DMS79 treated with DMSO at 0.1 percent for 48 hours (cell line): ENCODE data around the gene PROCA1.
"Not testable (repeated sequence)": the region's sequence is repeated elsewhere in the genome, so short reads cannot be mapped to it uniquely, and the experiment has no call there.

Experiments used
- DNase-seq: peaks from one replicate; lab custom pipeline; 2025; lab: John Stamatoyannopoulos, UW

The PROCA1 gene

GRCh38 chr17:28744104-28744971 is 32.6 kb upstream of the PROCA1 start:
- peak; percentile 14 for DNase-seq

DNA sequence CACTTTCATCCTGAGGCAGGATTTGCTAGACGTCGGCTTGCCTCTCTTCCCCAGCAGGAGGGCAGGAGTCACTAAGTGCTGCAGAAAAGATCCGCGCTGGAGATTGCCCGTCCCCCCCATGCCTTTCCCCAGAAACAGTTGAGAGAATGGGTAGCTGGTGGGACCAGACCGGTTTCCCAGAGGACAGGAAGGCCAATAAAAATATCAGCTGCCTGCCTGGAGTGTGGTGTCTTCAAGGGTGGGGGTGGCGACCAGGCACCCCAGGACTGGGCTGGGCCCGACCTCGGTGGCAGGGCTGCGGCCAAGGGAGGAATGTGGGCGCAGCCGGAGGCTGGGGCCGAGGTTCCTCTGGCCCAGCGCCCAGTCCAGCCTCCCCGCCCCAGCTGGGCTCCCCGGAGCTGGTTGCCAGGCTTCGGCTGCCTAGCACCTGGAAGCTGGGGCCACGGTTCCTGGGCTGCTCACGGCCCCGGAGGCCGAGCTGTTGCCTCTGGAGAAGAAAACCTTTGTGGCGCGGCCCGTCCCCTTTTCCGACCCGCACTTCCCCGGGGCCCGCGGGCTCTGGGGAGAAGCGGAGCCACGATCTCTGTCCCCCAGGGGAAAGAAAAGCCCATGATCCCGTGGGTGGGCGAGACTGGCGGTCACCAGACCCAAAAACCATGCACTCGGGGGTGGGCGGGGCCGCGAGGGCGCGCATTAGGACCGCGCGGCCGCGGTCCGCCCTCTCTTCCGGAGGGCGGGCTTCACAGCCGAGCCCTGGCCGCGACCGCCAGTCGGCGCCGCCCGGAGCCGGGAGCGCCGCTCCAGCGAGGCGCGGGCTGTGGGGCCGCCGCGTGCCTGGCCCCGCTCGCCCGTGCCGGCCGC is 31.8 kb upstream of the PROCA1 start, which contains the start of gene TRAF4:
Gene TRAF4, plus strand, starts transcription at position 769 of the 861 bp plus-strand sequence. CDS start 102 bp downstream, outside the sequence.
- peak; percentile 58 for DNase-seq

- no peak for DNase-seq
Measured at GRCh38 chr17:28741358-28742349, 30.0 kb upstream of the PROCA1 start.

GRCh38 chr17:28740406-28741357 is 29.0 kb upstream of the PROCA1 start:
- DNase-seq: no peak

DNA sequence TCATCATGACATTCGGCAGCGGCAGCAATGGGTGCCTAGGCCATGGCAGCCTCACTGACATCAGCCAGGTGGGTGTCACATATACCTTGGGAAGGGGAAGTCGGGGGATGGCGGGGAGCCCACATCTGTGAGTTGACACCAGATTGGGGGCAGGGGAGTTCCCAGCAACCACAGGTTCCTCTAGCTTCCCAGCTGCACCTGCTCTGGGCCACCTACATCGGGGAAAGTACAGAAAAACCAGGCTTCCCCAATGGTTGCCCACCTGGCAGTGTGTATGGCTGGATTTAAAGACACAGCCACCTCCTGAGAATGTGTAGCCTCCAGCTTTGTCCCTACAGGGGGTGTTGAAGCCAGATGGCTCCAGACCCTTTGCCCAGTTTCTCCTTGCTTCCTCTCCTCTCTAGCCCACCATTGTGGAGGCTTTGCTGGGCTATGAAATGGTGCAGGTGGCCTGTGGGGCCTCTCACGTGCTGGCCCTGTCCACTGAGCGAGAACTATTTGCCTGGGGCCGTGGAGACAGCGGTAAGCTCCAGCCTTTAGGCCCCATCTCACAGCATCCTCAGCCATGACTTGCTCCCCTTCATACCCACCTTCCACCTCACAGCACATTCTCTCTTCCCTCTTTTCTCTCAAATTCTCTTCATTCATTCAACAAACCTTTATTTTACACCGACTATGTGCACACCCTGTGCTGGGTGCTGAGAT is 27.1 kb upstream of the PROCA1 start:
- DNase-seq: no peak

DNA sequence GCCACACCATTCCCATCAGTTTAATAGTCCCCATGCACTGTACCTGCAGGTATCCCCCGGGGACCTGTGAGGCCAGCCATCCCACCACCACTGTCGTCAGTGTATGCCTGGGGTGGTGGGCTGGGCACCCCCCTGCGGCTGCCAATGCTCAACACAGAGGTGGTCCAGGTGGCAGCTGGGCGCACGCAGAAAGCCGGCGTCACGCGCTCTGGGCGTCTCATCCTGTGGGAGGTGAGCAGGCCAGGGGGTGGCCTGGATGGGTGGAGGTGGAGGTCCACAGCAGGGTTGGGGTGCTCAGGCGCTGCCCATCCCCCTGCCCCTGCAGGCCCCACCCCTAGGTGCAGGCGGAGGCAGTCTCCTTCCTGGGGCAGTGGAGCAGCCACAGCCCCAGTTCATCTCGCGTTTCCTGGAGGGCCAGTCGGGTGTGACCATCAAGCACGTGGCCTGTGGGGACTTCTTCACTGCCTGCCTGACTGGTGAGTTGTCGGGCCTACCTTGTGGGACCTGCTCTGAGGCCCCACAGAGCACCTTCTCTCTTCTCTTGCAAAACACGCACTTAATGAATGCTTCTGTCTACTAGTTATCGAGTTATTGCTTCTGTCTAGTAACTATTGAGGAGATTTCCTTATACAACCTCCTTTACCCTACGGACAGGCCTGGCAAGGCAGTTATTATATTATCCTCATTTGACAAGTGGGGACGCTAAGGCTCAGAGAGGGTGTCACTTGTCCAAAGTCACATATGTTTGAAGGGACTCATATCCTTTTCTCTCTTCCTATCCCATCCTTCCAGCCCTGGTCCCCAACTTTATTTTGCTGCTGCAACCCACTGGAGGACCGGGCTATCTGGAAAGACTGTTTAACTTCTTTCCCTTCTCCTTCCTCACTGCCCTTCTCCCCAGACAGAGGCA is 26.3 kb upstream of the PROCA1 start:
- no peak for DNase-seq

GRCh38 chr17:28737316-28737715 is 25.6 kb upstream of the PROCA1 start:
- no peak for DNase-seq

DNA sequence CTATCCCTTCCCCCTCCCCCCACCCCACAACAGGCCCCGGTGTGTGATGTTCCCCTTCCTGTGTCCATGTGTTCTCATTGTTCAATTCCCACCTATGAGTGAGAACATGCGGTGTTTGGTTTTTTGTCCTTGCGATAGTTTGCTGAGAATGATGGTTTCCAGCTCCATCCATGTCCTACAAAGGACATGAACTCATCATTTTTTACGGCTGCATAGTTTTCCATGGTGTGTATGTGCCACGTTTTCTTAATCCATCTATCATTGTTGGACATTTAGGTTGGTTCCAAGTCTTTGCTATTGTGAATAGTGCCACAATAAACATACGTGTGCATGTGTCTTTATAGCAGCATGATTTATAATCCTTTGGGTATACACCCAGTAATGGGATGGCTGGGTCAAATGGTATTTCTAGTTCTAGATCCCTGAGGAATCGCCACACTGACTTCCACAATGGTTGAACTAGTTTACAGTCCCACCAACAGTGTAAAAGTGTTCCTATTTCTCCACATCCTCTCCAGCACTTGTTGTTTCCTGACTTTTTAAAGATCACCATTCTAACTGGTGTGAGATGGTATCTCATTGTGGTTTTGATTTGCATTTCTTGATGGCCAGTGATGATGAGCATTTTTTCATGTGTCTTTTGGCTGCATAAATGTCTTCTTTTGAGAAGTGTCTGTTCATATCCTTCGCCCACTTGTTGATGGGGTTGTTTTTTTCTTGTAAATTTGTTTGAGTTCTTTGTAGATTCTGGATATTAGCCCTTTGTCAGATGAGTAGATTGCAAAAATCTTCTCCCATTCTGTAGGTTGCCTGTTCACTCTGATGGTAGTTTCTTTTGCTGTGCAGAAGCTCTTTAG is 24.5 kb upstream of the PROCA1 start:
- not testable (repeated sequence) for DNase-seq

GRCh38 chr17:28735242-28735722 is 23.6 kb upstream of the PROCA1 start:
- DNase-seq: no peak

DNA sequence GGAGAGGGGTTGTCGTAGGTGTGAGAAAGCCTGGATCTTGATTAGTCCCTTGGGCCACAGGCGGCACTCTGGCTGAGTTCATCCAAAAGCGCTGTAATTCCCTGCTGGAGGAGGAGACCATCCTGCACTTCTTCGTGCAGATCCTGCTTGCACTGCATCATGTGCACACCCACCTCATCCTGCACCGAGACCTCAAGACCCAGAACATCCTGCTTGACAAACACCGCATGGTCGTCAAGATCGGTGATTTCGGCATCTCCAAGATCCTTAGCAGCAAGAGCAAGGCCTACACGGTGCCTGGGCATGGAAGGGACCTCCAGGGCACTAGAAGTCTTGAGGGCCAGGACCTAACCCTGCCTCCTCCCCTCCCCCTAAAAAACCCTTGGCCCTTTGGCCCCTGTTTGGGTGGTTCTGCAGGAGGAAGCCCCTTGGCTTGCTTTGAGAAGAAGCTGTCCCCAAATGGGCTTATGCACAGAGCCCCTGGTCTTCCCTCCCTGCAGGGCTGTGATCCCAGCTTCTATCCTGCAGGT is 23.1 kb upstream of the PROCA1 start:
- no peak for DNase-seq

- no peak for DNase-seq
Measured at GRCh38 chr17:28733346-28733745, 21.7 kb upstream of the PROCA1 start.

- no peak for DNase-seq
Measured at GRCh38 chr17:28729950-28730330, 18.3 kb upstream of the PROCA1 start.

- peak; percentile 84 for DNase-seq
Measured at GRCh38 chr17:28728364-28729200, 16.9 kb upstream of the PROCA1 start, which contains the start of gene NEK8. TSS of gene NEK8 (plus strand) at chr17:28728788. CDS start at chr17:28728814, 26 bp downstream.

DNA sequence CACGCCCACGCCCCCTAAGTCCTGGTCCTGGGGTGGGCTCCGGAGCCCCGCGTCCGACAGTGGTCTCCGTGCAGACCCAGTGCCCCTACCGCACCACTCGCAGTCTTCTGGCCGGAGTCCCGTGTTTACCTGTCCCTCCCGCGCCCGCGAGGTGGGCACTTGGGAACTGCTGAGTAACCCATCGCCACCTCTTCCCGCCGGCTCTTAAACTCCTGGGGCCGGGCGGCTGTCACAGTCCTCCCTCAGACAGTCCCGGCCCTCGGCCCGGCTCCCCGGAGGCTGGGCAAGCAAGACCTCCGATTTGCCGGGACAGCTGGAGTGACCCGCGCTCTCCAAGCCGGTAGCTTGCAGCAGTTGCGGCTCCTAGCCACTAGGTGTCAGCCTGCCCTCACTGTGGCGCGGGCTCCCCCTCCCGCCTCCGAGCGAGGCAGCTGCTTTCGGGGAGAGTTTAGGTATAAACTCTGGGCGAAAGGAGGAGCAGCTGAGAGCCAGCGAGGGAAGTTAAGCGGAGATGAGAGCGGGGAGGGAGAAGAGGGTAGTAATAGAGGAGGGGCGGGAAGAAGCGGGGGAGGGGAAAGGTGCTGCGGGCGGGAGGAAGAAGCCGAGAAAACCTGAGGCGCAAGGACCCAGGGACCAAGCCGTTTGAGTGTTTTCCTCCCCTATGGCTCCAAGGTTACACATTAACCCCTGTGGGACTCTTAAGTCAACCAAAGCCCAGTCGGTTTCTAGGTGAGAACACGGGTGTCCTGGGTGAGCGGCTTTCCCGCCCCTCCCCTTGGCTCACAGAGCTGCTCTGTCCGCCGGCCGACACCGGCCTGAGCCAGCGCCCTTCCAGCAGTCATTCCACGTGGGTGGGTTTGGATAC is 15.2 kb upstream of the PROCA1 start:
- peak; percentile 95 for DNase-seq

- peak; percentile 47 for DNase-seq
Measured at GRCh38 chr17:28726226-28726626, 14.5 kb upstream of the PROCA1 start, which contains the start of gene TLCD1. TSS of gene TLCD1 (minus strand) at chr17:28726233. CDS start at chr17:28726097, 136 bp downstream.
